ENCODE data around the gene NTNG1. TPM values are rescaled to one million over a fixed set of nuclear protein-coding genes. Genes with fewer than 3 reads are reported as not detected.

Gene NTNG1
- total and polyA plus RNA-seq, 5 donors from 2014 or later: not detected

GRCh38 chr1:107105914-107106313, 34.9 kb upstream of the NTNG1 start:
- Mint-ChIP-seq H3K4me3 (no peak overlapping the region), H3K9me3 (peaks cover 0 to 4% (median 0%) of the 10 kb centered on the region in 7 donors), H3K27ac (no peak overlapping the region), H3K27me3 (no peaks in the 10 kb centered on the region), H3K36me3 (no peaks in the 10 kb centered on the region), H3K4me1 (no peaks in the 10 kb centered on the region)
- H3K4me1 ChIP-seq (ENCODE audit: control insufficient read depth, insufficient read depth, low read length, poor library complexity, severe bottlenecking): no peaks in the 10 kb centered on the region
- ATAC-seq (ENCODE audit: low read depth in 2 of 2): no peak
- H3K27ac ChIP-seq (ENCODE audit: insufficient read depth, low read length, poor library complexity, severe bottlenecking): no peak overlapping the region
- H3K27me3 ChIP-seq (ENCODE audit: control insufficient read depth, insufficient read depth, low read length): no peaks in the 10 kb centered on the region
- no peak for DNase-seq
- no peaks in the 10 kb centered on the region for H3K36me3 ChIP-seq (ENCODE audit: control insufficient read depth, insufficient read depth, low read length)
- no peak overlapping the region for H3K4me3 ChIP-seq (ENCODE audit: low read depth, low read length)
- no peaks in the 10 kb centered on the region for H3K9me3 ChIP-seq (ENCODE audit: control insufficient read depth in 2 of 2, low read length in 2 of 2)

- Mint-ChIP-seq H3K9me3 (peaks cover 0 to 2% (median 0%) of the 10 kb centered on the region in 7 donors), H3K27me3 (no peaks in the 10 kb centered on the region), H3K36me3 (no peaks in the 10 kb centered on the region), H3K4me3 (no peak overlapping the region), H3K27ac (no peak overlapping the region), H3K4me1 (no peaks in the 10 kb centered on the region)
- DNase-seq (no peak), ATAC-seq (ENCODE audit: low read depth in 2 of 2) (no peak)
- Histone ChIP-seq H3K27ac (ENCODE audit: insufficient read depth, low read length, poor library complexity, severe bottlenecking) (no peak overlapping the region), H3K36me3 (ENCODE audit: control insufficient read depth, insufficient read depth, low read length) (no peaks in the 10 kb centered on the region), H3K4me3 (ENCODE audit: low read depth, low read length) (no peak overlapping the region), H3K4me1 (ENCODE audit: control insufficient read depth, insufficient read depth, low read length, poor library complexity, severe bottlenecking) (no peaks in the 10 kb centered on the region), H3K27me3 (ENCODE audit: control insufficient read depth, insufficient read depth, low read length) (no peaks in the 10 kb centered on the region), H3K9me3 (ENCODE audit: control insufficient read depth in 2 of 2, low read length in 2 of 2) (no peaks in the 10 kb centered on the region)
These were observed 30.5 kb upstream of the NTNG1 start for GRCh38 chr1:107110326-107110725.

GRCh38 chr1:107116306-107116790, 24.5 kb upstream of the NTNG1 start:
- H3K9me3 Mint-ChIP-seq: no peaks in the 10 kb centered on the region
- Histone ChIP-seq H3K4me3 (ENCODE audit: low read depth, low read length) (no peak overlapping the region), H3K4me1 (ENCODE audit: control insufficient read depth, insufficient read depth, low read length, poor library complexity, severe bottlenecking) (no peaks in the 10 kb centered on the region), H3K27me3 (ENCODE audit: control insufficient read depth, insufficient read depth, low read length) (no peaks in the 10 kb centered on the region), H3K9me3 (ENCODE audit: control insufficient read depth in 2 of 2, low read length in 2 of 2) (no peaks in the 10 kb centered on the region), H3K36me3 (ENCODE audit: control insufficient read depth, insufficient read depth, low read length) (no peaks in the 10 kb centered on the region), H3K27ac (ENCODE audit: insufficient read depth, low read length, poor library complexity, severe bottlenecking) (no peak overlapping the region)
- no peaks in the 10 kb centered on the region for H3K36me3 Mint-ChIP-seq
- no peak for ATAC-seq (ENCODE audit: low read depth in 2 of 2)
- no peak overlapping the region for H3K4me3 Mint-ChIP-seq
- H3K27ac Mint-ChIP-seq: no peak overlapping the region
- H3K4me1 Mint-ChIP-seq: no peaks in the 10 kb centered on the region
- H3K27me3 Mint-ChIP-seq: no peaks in the 10 kb centered on the region
- no peak for DNase-seq

- no peaks in the 10 kb centered on the region for H3K4me1 ChIP-seq (ENCODE audit: control insufficient read depth, insufficient read depth, low read length, poor library complexity, severe bottlenecking)
- no peaks in the 10 kb centered on the region for H3K36me3 ChIP-seq (ENCODE audit: control insufficient read depth, insufficient read depth, low read length)
- H3K27me3 Mint-ChIP-seq: no peaks in the 10 kb centered on the region
- ATAC-seq (ENCODE audit: low read depth in 2 of 2) (no peak), DNase-seq (no peak)
- no peak overlapping the region for H3K27ac Mint-ChIP-seq
- peaks cover 2% of the 10 kb centered on the region for H3K27me3 ChIP-seq (ENCODE audit: control insufficient read depth, insufficient read depth, low read length)
- H3K4me3 Mint-ChIP-seq: no peak overlapping the region
- H3K4me3 ChIP-seq (ENCODE audit: low read depth, low read length): no peak overlapping the region
- no peaks in the 10 kb centered on the region for H3K9me3 Mint-ChIP-seq
- no peak overlapping the region for H3K27ac ChIP-seq (ENCODE audit: insufficient read depth, low read length, poor library complexity, severe bottlenecking)
- no peaks in the 10 kb centered on the region for H3K36me3 Mint-ChIP-seq
- H3K4me1 Mint-ChIP-seq: no peaks in the 10 kb centered on the region
- H3K9me3 ChIP-seq (ENCODE audit: control insufficient read depth in 2 of 2, low read length in 2 of 2): no peaks in the 10 kb centered on the region
These were observed 18.6 kb upstream of the NTNG1 start for GRCh38 chr1:107122225-107122624.

- Mint-ChIP-seq H3K36me3 (no peaks in the 10 kb centered on the region), H3K4me3 (no peak overlapping the region), H3K27me3 (no peaks in the 10 kb centered on the region), H3K9me3 (no peaks in the 10 kb centered on the region), H3K27ac (no peak overlapping the region), H3K4me1 (no peaks in the 10 kb centered on the region)
- H3K4me3 ChIP-seq (ENCODE audit: low read depth, low read length): no peak overlapping the region
- no peaks in the 10 kb centered on the region for H3K4me1 ChIP-seq (ENCODE audit: control insufficient read depth, insufficient read depth, low read length, poor library complexity, severe bottlenecking)
- no peak overlapping the region for H3K27ac ChIP-seq (ENCODE audit: insufficient read depth, low read length, poor library complexity, severe bottlenecking)
- no peaks in the 10 kb centered on the region for H3K36me3 ChIP-seq (ENCODE audit: control insufficient read depth, insufficient read depth, low read length)
- DNase-seq (no peak), ATAC-seq (ENCODE audit: low read depth in 2 of 2) (no peak)
- H3K27me3 ChIP-seq (ENCODE audit: control insufficient read depth, insufficient read depth, low read length): peaks cover 2% of the 10 kb centered on the region
- H3K9me3 ChIP-seq (ENCODE audit: control insufficient read depth in 2 of 2, low read length in 2 of 2): no peaks in the 10 kb centered on the region
These were observed 17.1 kb upstream of the NTNG1 start for GRCh38 chr1:107123741-107124140.

GRCh38 chr1:107124694-107125093, 16.1 kb upstream of the NTNG1 start:
- no peaks in the 10 kb centered on the region for H3K9me3 Mint-ChIP-seq
- DNase-seq: no peak
- H3K36me3 Mint-ChIP-seq: no peaks in the 10 kb centered on the region
- no peaks in the 10 kb centered on the region for H3K4me1 Mint-ChIP-seq
- no peaks in the 10 kb centered on the region for H3K27me3 Mint-ChIP-seq
- H3K9me3 ChIP-seq (ENCODE audit: control insufficient read depth in 2 of 2, low read length in 2 of 2): no peaks in the 10 kb centered on the region
- no peak overlapping the region for H3K4me3 ChIP-seq (ENCODE audit: low read depth, low read length)
- H3K4me1 ChIP-seq (ENCODE audit: control insufficient read depth, insufficient read depth, low read length, poor library complexity, severe bottlenecking): no peaks in the 10 kb centered on the region
- H3K4me3 Mint-ChIP-seq: no peak overlapping the region
- ATAC-seq (ENCODE audit: low read depth in 2 of 2): no peak
- no peaks in the 10 kb centered on the region for H3K36me3 ChIP-seq (ENCODE audit: control insufficient read depth, insufficient read depth, low read length)
- no peak overlapping the region for H3K27ac Mint-ChIP-seq
- H3K27ac ChIP-seq (ENCODE audit: insufficient read depth, low read length, poor library complexity, severe bottlenecking): no peak overlapping the region
- H3K27me3 ChIP-seq (ENCODE audit: control insufficient read depth, insufficient read depth, low read length): peaks cover 2% of the 10 kb centered on the region

- H3K27ac Mint-ChIP-seq: no peak overlapping the region
- Histone ChIP-seq H3K4me3 (ENCODE audit: low read depth, low read length) (no peak overlapping the region), H3K27ac (ENCODE audit: insufficient read depth, low read length, poor library complexity, severe bottlenecking) (no peak overlapping the region), H3K4me1 (ENCODE audit: control insufficient read depth, insufficient read depth, low read length, poor library complexity, severe bottlenecking) (no peaks in the 10 kb centered on the region), H3K9me3 (ENCODE audit: control insufficient read depth in 2 of 2, low read length in 2 of 2) (no peaks in the 10 kb centered on the region), H3K36me3 (ENCODE audit: control insufficient read depth, insufficient read depth, low read length) (no peaks in the 10 kb centered on the region), H3K27me3 (ENCODE audit: control insufficient read depth, insufficient read depth, low read length) (no peaks in the 10 kb centered on the region)
- DNase-seq (no peak), ATAC-seq (ENCODE audit: low read depth in 2 of 2) (no peak)
- peaks cover 0 to 2% (median 0%) of the 10 kb centered on the region in 7 donors for H3K9me3 Mint-ChIP-seq
- H3K4me3 Mint-ChIP-seq: no peak overlapping the region
- no peaks in the 10 kb centered on the region for H3K36me3 Mint-ChIP-seq
- peaks cover 10% of the 10 kb centered on the region for H3K27me3 Mint-ChIP-seq
- H3K4me1 Mint-ChIP-seq: no peaks in the 10 kb centered on the region
These were observed 8.6 kb upstream of the NTNG1 start for GRCh38 chr1:107132195-107132594.

- no peak overlapping the region for H3K4me3 ChIP-seq (ENCODE audit: low read depth, low read length)
- no peaks in the 10 kb centered on the region for H3K36me3 Mint-ChIP-seq
- DNase-seq (no peak), ATAC-seq (ENCODE audit: low read depth in 2 of 2) (no peak)
- H3K27ac Mint-ChIP-seq: no peak overlapping the region
- H3K9me3 ChIP-seq (ENCODE audit: control insufficient read depth in 2 of 2, low read length in 2 of 2): no peaks in the 10 kb centered on the region
- peaks cover 0 to 3% (median 0%) of the 10 kb centered on the region in 7 donors for H3K9me3 Mint-ChIP-seq
- H3K4me1 Mint-ChIP-seq: no peaks in the 10 kb centered on the region
- no peak overlapping the region for H3K27ac ChIP-seq (ENCODE audit: insufficient read depth, low read length, poor library complexity, severe bottlenecking)
- no peaks in the 10 kb centered on the region for H3K4me1 ChIP-seq (ENCODE audit: control insufficient read depth, insufficient read depth, low read length, poor library complexity, severe bottlenecking)
- H3K27me3 Mint-ChIP-seq: peaks cover 13% of the 10 kb centered on the region
- no peak overlapping the region for H3K4me3 Mint-ChIP-seq
- H3K27me3 ChIP-seq (ENCODE audit: control insufficient read depth, insufficient read depth, low read length): no peaks in the 10 kb centered on the region
- H3K36me3 ChIP-seq (ENCODE audit: control insufficient read depth, insufficient read depth, low read length): no peaks in the 10 kb centered on the region
These were observed 8.1 kb upstream of the NTNG1 start for GRCh38 chr1:107132780-107133179.
